ENCODE measurements around the gene FURIN. TPM values are rescaled to one million over a fixed set of nuclear protein-coding genes. Genes with fewer than 3 reads are reported as not detected.

The FURIN gene
- total and polyA plus RNA-seq, 9 of the 15 experiments (the other 6 are each of a cell fraction or from before 2014, with no cell fraction given) = 0.92 to 99.9 (median 34.8) TPM

DNA sequence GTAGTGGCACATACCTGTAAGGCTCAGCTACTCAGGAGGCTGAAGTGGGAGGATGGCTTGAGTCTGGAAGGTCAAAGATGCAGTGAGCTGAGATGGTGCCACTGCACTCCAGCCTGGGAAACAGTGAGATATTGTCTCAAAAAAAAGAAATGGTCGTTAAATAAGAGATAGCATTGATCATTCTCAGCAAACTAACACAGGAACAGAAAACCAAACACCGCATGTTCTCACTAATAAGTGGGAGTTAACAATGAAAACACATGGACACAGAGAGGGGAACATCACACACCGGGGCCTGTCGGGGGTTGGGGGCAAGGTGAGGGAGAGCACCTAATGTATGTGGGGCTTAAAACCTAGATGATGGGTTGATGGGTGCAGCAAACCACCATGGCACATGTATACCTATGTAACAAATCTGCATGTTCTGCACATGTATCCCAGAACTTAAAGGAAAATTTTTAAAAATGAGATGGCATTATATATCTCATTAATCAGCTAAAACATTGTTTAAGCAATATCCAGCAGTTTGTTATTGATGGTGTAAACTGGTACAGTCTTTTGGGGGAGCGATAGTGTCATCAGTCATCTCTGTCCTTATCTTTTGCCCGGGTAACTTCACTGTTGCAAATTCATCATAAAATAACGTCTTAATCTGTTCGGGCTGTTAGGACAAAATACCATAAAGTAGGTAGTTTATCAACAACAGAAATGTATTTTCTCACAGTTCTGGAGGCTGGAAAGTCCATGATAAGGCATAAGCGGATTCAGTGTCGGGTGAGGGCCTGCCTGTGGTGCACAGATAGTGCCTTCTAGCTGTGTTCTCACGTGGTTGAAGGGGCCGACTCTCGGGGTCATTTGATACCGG is 33.0 kb downstream of the FURIN start (continued):
- TF ChIP-seq MED1 (CRISPR knock-in tag; IDR thresholded peaks at IDR 0.05; ENCODE audit: borderline replicate concordance) (no peak), FUS (optimal IDR thresholded peaks at IDR 0.05; ENCODE audit: low read depth, low read length) (peak; percentile 38), DPF2 (IDR thresholded peaks at IDR 0.05) (peak; percentile 100), ZNF551 (CRISPR knock-in tag; IDR thresholded peaks at IDR 0.05) (no peak), HNRNPLL (IDR thresholded peaks at IDR 0.05; ENCODE audit: low read depth, low read length, poor library complexity, severe bottlenecking) (no peak), CHD4 (IDR thresholded peaks at IDR 0.05; ENCODE audit: insufficient read depth, insufficient replicate concordance, low read depth, low read length, poor library complexity, severe bottlenecking) (no peak), ZSCAN29 (IDR thresholded peaks at IDR 0.05) (peak; percentile 85; the same call in 1 of the 2 replicates), TCF3 (CRISPR knock-in tag; IDR thresholded peaks at IDR 0.05) (peak; percentile 100), PHF20 (IDR thresholded peaks at IDR 0.05; ENCODE audit: partially characterized antibody) (no peak), POLR2AphosphoS5 (IDR thresholded peaks at IDR 0.05; ENCODE audit: control insufficient read depth, insufficient read depth, low read depth, low read length) (peak; percentile 98), ZNF780A (CRISPR knock-in tag; IDR thresholded peaks at IDR 0.05) (no peak), NONO (IDR thresholded peaks at IDR 0.05; ENCODE audit: low read depth in 2 of 2, low read length in 1 of 2) (peak in 1 of 2 experiments; percentile 88; a peak in 2 of 4 replicates), FOXA3 (CRISPR knock-in tag; conservative IDR thresholded peaks at IDR 0.05 in 1 of 2, IDR thresholded peaks at IDR 0.05 in 1 of 2) (peak in 1 of 2 experiments; percentile 63; a peak in 2 of 4 replicates)
- TF ChIP-seq, protein P1, sequence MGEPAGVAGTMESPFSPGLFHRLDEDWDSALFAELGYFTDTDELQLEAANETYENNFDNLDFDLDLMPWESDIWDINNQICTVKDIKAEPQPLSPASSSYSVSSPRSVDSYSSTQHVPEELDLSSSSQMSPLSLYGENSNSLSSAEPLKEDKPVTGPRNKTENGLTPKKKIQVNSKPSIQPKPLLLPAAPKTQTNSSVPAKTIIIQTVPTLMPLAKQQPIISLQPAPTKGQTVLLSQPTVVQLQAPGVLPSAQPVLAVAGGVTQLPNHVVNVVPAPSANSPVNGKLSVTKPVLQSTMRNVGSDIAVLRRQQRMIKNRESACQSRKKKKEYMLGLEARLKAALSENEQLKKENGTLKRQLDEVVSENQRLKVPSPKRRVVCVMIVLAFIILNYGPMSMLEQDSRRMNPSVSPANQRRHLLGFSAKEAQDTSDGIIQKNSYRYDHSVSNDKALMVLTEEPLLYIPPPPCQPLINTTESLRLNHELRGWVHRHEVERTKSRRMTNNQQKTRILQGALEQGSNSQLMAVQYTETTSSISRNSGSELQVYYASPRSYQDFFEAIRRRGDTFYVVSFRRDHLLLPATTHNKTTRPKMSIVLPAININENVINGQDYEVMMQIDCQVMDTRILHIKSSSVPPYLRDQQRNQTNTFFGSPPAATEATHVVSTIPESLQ (CRISPR knock-in tag; IDR thresholded peaks at IDR 0.05) = no peak
- TF ChIP-seq, protein P2, sequence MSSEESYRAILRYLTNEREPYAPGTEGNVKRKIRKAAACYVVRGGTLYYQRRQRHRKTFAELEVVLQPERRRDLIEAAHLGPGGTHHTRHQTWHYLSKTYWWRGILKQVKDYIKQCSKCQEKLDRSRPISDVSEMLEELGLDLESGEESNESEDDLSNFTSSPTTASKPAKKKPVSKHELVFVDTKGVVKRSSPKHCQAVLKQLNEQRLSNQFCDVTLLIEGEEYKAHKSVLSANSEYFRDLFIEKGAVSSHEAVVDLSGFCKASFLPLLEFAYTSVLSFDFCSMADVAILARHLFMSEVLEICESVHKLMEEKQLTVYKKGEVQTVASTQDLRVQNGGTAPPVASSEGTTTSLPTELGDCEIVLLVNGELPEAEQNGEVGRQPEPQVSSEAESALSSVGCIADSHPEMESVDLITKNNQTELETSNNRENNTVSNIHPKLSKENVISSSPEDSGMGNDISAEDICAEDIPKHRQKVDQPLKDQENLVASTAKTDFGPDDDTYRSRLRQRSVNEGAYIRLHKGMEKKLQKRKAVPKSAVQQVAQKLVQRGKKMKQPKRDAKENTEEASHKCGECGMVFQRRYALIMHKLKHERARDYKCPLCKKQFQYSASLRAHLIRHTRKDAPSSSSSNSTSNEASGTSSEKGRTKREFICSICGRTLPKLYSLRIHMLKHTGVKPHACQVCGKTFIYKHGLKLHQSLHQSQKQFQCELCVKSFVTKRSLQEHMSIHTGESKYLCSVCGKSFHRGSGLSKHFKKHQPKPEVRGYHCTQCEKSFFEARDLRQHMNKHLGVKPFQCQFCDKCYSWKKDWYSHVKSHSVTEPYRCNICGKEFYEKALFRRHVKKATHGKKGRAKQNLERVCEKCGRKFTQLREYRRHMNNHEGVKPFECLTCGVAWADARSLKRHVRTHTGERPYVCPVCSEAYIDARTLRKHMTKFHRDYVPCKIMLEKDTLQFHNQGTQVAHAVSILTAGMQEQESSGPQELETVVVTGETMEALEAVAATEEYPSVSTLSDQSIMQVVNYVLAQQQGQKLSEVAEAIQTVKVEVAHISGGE (CRISPR knock-in tag; IDR thresholded peaks at IDR 0.05) = peak in 1 of 3 experiments; percentile 91; a peak in 2 of 6 replicates
- TF ChIP-seq, protein P3, sequence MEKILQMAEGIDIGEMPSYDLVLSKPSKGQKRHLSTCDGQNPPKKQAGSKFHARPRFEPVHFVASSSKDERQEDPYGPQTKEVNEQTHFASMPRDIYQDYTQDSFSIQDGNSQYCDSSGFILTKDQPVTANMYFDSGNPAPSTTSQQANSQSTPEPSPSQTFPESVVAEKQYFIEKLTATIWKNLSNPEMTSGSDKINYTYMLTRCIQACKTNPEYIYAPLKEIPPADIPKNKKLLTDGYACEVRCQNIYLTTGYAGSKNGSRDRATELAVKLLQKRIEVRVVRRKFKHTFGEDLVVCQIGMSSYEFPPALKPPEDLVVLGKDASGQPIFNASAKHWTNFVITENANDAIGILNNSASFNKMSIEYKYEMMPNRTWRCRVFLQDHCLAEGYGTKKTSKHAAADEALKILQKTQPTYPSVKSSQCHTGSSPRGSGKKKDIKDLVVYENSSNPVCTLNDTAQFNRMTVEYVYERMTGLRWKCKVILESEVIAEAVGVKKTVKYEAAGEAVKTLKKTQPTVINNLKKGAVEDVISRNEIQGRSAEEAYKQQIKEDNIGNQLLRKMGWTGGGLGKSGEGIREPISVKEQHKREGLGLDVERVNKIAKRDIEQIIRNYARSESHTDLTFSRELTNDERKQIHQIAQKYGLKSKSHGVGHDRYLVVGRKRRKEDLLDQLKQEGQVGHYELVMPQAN (IDR thresholded peaks at IDR 0.05; ENCODE audit: borderline replicate concordance) = no peak
- TF ChIP-seq, protein P4, sequence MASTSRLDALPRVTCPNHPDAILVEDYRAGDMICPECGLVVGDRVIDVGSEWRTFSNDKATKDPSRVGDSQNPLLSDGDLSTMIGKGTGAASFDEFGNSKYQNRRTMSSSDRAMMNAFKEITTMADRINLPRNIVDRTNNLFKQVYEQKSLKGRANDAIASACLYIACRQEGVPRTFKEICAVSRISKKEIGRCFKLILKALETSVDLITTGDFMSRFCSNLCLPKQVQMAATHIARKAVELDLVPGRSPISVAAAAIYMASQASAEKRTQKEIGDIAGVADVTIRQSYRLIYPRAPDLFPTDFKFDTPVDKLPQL (IDR thresholded peaks at IDR 0.05; ENCODE audit: extremely low read depth, insufficient read length) = no peak

Measured in K562 (cell line).